HG03575 (cell line): ENCODE results near the gene CYP2W1.

ENCODE experiments used
- ATAC-seq: cut with Tn5 transposase; IDR thresholded peaks from one replicate; pipeline ENCODE4 v1.9.1; 2021; ENCODE audit not compliant: unreplicated experiment, insufficient number of reproducible peaks, low FRiP score; ENCODE audit errors: extremely low read depth

The CYP2W1 gene

GRCh38 chr7:963236-964078, 19.5 kb upstream of the CYP2W1 start:
- ATAC-seq = no peak

- no peak for ATAC-seq
These were observed 18.4 kb upstream of the CYP2W1 start for GRCh38 chr7:964401-965231.

- no peak for ATAC-seq
These were observed 16.5 kb upstream of the CYP2W1 start for GRCh38 chr7:966291-967069.

- no peak for ATAC-seq
These were observed 15.5 kb upstream of the CYP2W1 start for GRCh38 chr7:967361-968082.

GRCh38 chr7:968205-969105, 14.5 kb upstream of the CYP2W1 start:
- no peak for ATAC-seq

GRCh38 chr7:969403-969802, 13.6 kb upstream of the CYP2W1 start:
- ATAC-seq = no peak

GRCh38 chr7:970744-971143, 12.2 kb upstream of the CYP2W1 start:
- no peak for ATAC-seq

GRCh38 chr7:972110-972509, 10.9 kb upstream of the CYP2W1 start:
- ATAC-seq = no peak

GRCh38 chr7:972676-973309, 10.2 kb upstream of the CYP2W1 start:
- no peak for ATAC-seq

GRCh38 chr7:973312-973711, 9.7 kb upstream of the CYP2W1 start:
- no peak for ATAC-seq

GRCh38 chr7:974172-974571, 8.8 kb upstream of the CYP2W1 start:
- ATAC-seq = no peak

GRCh38 chr7:974820-975681, 7.9 kb upstream of the CYP2W1 start, which contains the start of gene COX19:
TSS of gene COX19 (minus strand) at chr7:975549. CDS start at chr7:975509, 40 bp downstream.
- no peak for ATAC-seq

GRCh38 chr7:975702-976473, 7.1 kb upstream of the CYP2W1 start:
- ATAC-seq = no peak

GRCh38 chr7:976901-977325, 6.1 kb upstream of the CYP2W1 start:
- no peak for ATAC-seq

GRCh38 chr7:977326-978048, 5.5 kb upstream of the CYP2W1 start:
- ATAC-seq = no peak
